Stimulated activated CD4-positive, alpha-beta T cell treated with anti-CD3 and anti-CD28 coated beads, Interleukin-2, amount 100 ng/mL, for 4 hours (primary cell): Measurements from ENCODE around the gene CEP55.
"Not testable (repeated sequence)": the region's sequence is repeated elsewhere in the genome, so short reads cannot be mapped to it uniquely, and the experiment has no call there.

Experiments used
- DNase-seq: peaks from one replicate; pipeline ENCODE4 v3.0.0-alpha.2; 2020; ENCODE audit warnings: low read depth

Gene CEP55

GRCh38 chr10:93496322-93497041 lies at the start of gene CEP55:
Gene CEP55, plus strand, starts transcription at chr10:93496612. Its CDS starts 3,440 bp downstream, at chr10:93500052.
- peak; percentile 92 for DNase-seq

GRCh38 chr10:93447019-93447418 lies 49.4 kb upstream of the CEP55 start:
- DNase-seq: no peak

- no peak for DNase-seq
These were observed 48.4 kb upstream of the CEP55 start for GRCh38 chr10:93447970-93448369.

- DNase-seq: no peak
These were observed 45.0 kb upstream of the CEP55 start for GRCh38 chr10:93451244-93451947.

- no peak for DNase-seq
These were observed 44.3 kb upstream of the CEP55 start for GRCh38 chr10:93452143-93452542.

GRCh38 chr10:93454146-93454545 lies 42.3 kb upstream of the CEP55 start:
- DNase-seq: no peak

- DNase-seq: no peak
These were observed 41.7 kb upstream of the CEP55 start for GRCh38 chr10:93454736-93455135.

- no peak for DNase-seq
These were observed 39.9 kb upstream of the CEP55 start for GRCh38 chr10:93456480-93456879.

- DNase-seq: no peak
These were observed 38.9 kb upstream of the CEP55 start for GRCh38 chr10:93457511-93457910.

- no peak for DNase-seq
These were observed 37.6 kb upstream of the CEP55 start for GRCh38 chr10:93458821-93459257.

GRCh38 chr10:93459466-93459865 lies 36.9 kb upstream of the CEP55 start:
- DNase-seq: no peak

- no peak for DNase-seq
These were observed 35.2 kb upstream of the CEP55 start for GRCh38 chr10:93461109-93461806.

GRCh38 chr10:93461807-93462178 lies 34.6 kb upstream of the CEP55 start:
- DNase-seq: no peak

GRCh38 chr10:93462371-93462770 lies 34.0 kb upstream of the CEP55 start:
- DNase-seq: no peak

GRCh38 chr10:93462881-93463280 lies 33.5 kb upstream of the CEP55 start:
- DNase-seq: no peak

- DNase-seq: no peak
These were observed 32.5 kb upstream of the CEP55 start for GRCh38 chr10:93463723-93464476.

GRCh38 chr10:93464776-93465388 lies 31.5 kb upstream of the CEP55 start:
- no peak for DNase-seq

GRCh38 chr10:93465806-93466675 lies 30.4 kb upstream of the CEP55 start:
- DNase-seq: no peak

- not testable (repeated sequence) for DNase-seq
These were observed 28.8 kb upstream of the CEP55 start for GRCh38 chr10:93467635-93468034.

GRCh38 chr10:93468461-93469213 lies 27.8 kb upstream of the CEP55 start:
- no peak for DNase-seq
